ENCODE data around the gene HOOK1. TPM values are rescaled to one million over a fixed set of nuclear protein-coding genes. Genes with fewer than 3 reads are reported as not detected.

HOOK1 gene
- polyA plus RNA-seq, 1 of the 3 experiments (the other 2 are of a cell fraction), result 0.35 TPM

DNA sequence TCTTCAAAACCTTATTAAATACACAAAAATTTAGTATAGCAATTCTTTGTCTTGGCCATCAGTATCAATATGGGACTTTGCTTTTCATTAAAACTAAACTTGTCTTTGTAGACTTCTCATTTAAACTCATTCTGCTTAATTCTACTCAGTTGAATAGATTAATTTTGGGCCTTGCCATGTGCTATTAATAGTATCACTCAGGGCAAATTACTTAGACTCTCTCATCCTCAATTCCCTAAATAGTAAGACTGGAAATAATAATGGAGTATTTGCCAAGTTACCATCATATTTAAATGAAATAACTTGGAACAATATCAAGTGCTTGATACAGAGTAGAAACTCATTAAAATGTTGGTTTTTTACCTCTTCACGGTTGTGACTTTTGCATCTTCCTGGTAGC, 13.4 kb downstream of the HOOK1 start:
- POLR2A ChIA-PET, result no interaction called here
- 92% methylated on average over 1 of the region's 1 CpG for WGBS (ENCODE audit: low lambda C conversion rate)
- TF ChIP-seq RAD21 (IDR thresholded peaks at IDR 0.05; ENCODE audit: low read length) (no peak), USF1 (IDR thresholded peaks at IDR 0.05; ENCODE audit: borderline replicate concordance, low read depth) (no peak), POLR2AphosphoS5 (IDR thresholded peaks at IDR 0.05; ENCODE audit: low read depth, low read length) (no peak), ELF1 (IDR thresholded peaks at IDR 0.05) (no peak), SMC3 (IDR thresholded peaks at IDR 0.05; ENCODE audit: low read depth, low read length) (no peak), IRF3 (IDR thresholded peaks at IDR 0.05; ENCODE audit: low read depth, low read length) (no peak), NRF1 (IDR thresholded peaks at IDR 0.05; ENCODE audit: low read depth, low read length) (no peak), FOXJ3 (CRISPR knock-in tag; IDR thresholded peaks at IDR 0.05) (no peak), RXRA (IDR thresholded peaks at IDR 0.05; ENCODE audit: borderline replicate concordance, low read depth) (no peak)

GRCh38 chr1:59831529-59831928, 16.8 kb downstream of the HOOK1 start:
- 0 out of 2 replicates have a peak, but pooled peaks cover 5% of the 10 kb centered on the region for H3K9me2 ChIP-seq
- H3K4me1 ChIP-seq (ENCODE audit: control insufficient read depth in 1 of 2, insufficient read depth in 2 of 2, low read depth in 1 of 2, low read length in 1 of 2), result peaks cover 0 to 23% of the 10 kb centered on the region in 2 experiments; a peak in 2 of 4 replicates
- no peaks in the 10 kb centered on the region for H3K9me3 ChIP-seq
- no peak for TF ChIP-seq TEAD4 (IDR thresholded peaks at IDR 0.05; ENCODE audit: borderline replicate concordance, insufficient read depth)
- TF ChIP-seq, protein P1, sequence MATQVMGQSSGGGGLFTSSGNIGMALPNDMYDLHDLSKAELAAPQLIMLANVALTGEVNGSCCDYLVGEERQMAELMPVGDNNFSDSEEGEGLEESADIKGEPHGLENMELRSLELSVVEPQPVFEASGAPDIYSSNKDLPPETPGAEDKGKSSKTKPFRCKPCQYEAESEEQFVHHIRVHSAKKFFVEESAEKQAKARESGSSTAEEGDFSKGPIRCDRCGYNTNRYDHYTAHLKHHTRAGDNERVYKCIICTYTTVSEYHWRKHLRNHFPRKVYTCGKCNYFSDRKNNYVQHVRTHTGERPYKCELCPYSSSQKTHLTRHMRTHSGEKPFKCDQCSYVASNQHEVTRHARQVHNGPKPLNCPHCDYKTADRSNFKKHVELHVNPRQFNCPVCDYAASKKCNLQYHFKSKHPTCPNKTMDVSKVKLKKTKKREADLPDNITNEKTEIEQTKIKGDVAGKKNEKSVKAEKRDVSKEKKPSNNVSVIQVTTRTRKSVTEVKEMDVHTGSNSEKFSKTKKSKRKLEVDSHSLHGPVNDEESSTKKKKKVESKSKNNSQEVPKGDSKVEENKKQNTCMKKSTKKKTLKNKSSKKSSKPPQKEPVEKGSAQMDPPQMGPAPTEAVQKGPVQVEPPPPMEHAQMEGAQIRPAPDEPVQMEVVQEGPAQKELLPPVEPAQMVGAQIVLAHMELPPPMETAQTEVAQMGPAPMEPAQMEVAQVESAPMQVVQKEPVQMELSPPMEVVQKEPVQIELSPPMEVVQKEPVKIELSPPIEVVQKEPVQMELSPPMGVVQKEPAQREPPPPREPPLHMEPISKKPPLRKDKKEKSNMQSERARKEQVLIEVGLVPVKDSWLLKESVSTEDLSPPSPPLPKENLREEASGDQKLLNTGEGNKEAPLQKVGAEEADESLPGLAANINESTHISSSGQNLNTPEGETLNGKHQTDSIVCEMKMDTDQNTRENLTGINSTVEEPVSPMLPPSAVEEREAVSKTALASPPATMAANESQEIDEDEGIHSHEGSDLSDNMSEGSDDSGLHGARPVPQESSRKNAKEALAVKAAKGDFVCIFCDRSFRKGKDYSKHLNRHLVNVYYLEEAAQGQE (IDR thresholded peaks at IDR 0.05; ENCODE audit: low read depth, low read length), result no peak
- no peak for TF ChIP-seq CHD2 (IDR thresholded peaks at IDR 0.05; ENCODE audit: low read length, partially characterized antibody)
- TF ChIP-seq FOXJ3 (CRISPR knock-in tag; IDR thresholded peaks at IDR 0.05), result no peak
- no peak for TF ChIP-seq FOSL2 (IDR thresholded peaks at IDR 0.05; ENCODE audit: borderline replicate concordance, low read depth)
- H3K9ac ChIP-seq, result no peak overlapping the region
- H3K4me2 ChIP-seq, result no peak overlapping the region
- H3K27ac ChIP-seq (ENCODE audit: low read depth in 2 of 2, low read length in 1 of 2), result peak overlapping the region in 1 of 2 experiments; percentile 40; a peak in 2 of 4 replicates
- no peak overlapping the region for H3K4me3 ChIP-seq (ENCODE audit: low read depth in 2 of 2, low read length in 1 of 2)
- no peaks in the 10 kb centered on the region for H4K20me1 ChIP-seq (ENCODE audit: insufficient read depth)
- H3K36me3 ChIP-seq (replicated peaks in 1 of 2; ENCODE audit: control insufficient read depth in 1 of 2, insufficient read depth in 2 of 2, low read length in 1 of 2), result no peaks in the 10 kb centered on the region
- ChIA-PET CTCF (interaction anchor here (1.1 kb wide), 1 partner anchor 10 kb away, joined by 3 read pairs; no protein-coding TSS in a partner anchor), POLR2A (no interaction called here)
- 0 out of 2 replicates have a peak overlapping the region, but pooled peaks have one; percentile 31 for H2AFZ ChIP-seq (ENCODE audit: low read depth)
- no peak for DNase-seq
- H3F3A ChIP-seq (replicated peaks; ENCODE audit: insufficient read depth), result peaks cover 11% of the 10 kb centered on the region
- WGBS (ENCODE audit: low lambda C conversion rate), result 58% methylated on average over 2 of the region's 2 CpGs
- H3K27me3 ChIP-seq (ENCODE audit: insufficient read depth), result no peaks in the 10 kb centered on the region
- H3K79me2 ChIP-seq (ENCODE audit: insufficient read depth), result no peaks in the 10 kb centered on the region

More for the DNA sequence above, 13.4 kb downstream of the HOOK1 start:
- no peaks in the 10 kb centered on the region for H4K20me1 ChIP-seq (ENCODE audit: insufficient read depth)
- H3K27ac ChIP-seq (ENCODE audit: low read depth in 2 of 2, low read length in 1 of 2), result no peak overlapping the region
- H3F3A ChIP-seq (replicated peaks; ENCODE audit: insufficient read depth), result peaks cover 2% of the 10 kb centered on the region
- DNase-seq, result no peak
- no peak overlapping the region for H2AFZ ChIP-seq (ENCODE audit: low read depth)
- H3K27me3 ChIP-seq (ENCODE audit: insufficient read depth), result no peaks in the 10 kb centered on the region
- H3K4me1 ChIP-seq (ENCODE audit: control insufficient read depth in 1 of 2, insufficient read depth in 2 of 2, low read depth in 1 of 2, low read length in 1 of 2), result peaks cover 0 to 14% of the 10 kb centered on the region in 2 experiments; a peak in 2 of 4 replicates
- no peaks in the 10 kb centered on the region for H3K9me3 ChIP-seq
- no peaks in the 10 kb centered on the region for H3K9me2 ChIP-seq
- no peak overlapping the region for H3K4me3 ChIP-seq (ENCODE audit: low read depth in 2 of 2, low read length in 1 of 2)
- H3K9ac ChIP-seq, result no peak overlapping the region
- no peaks in the 10 kb centered on the region for H3K79me2 ChIP-seq (ENCODE audit: insufficient read depth)
- H3K36me3 ChIP-seq (replicated peaks in 1 of 2; ENCODE audit: control insufficient read depth in 1 of 2, insufficient read depth in 2 of 2, low read length in 1 of 2), result no peaks in the 10 kb centered on the region
- CTCF ChIA-PET, result no interaction called here
- H3K4me2 ChIP-seq, result no peak overlapping the region

Data from SK-N-SH (cell line).